K562 (cell line): ENCODE measurements around the gene TSPAN3.

Experiments
- BDP1 ChIP-seq: IDR thresholded peaks from 3 replicates; pipeline ENCODE4 v1.6.1; 2011; ENCODE audit not compliant: insufficient read length, insufficient read depth
- CBX5 ChIP-seq: IDR thresholded peaks from 2 replicates; pipeline ENCODE4 v1.6.1; 2014; ENCODE audit warnings: low read depth, borderline replicate concordance
- CHD2 ChIP-seq: IDR thresholded peaks from 2 replicates; pipeline ENCODE4 v1.6.1; 2011; ENCODE audit warnings: low read depth, low read length
- CTCF ChIP-seq, 3 experiments: IDR thresholded peaks in 2 of 3; conservative IDR thresholded peaks in 1 of 3; 2 replicates each; pipeline ENCODE4 v1.5.1; 2011 to 2012; ENCODE audit warnings: low read length in 3 of 3, mild to moderate bottlenecking in 3 of 3, control low read depth in 2 of 3, improper control_type of control experiment in 1 of 3, inconsistent platforms in 1 of 3, low read depth in 1 of 3, mixed read lengths in 1 of 3, moderate library complexity in 1 of 3; ENCODE audit not compliant: insufficient read depth in 2 of 3
- EGR1 ChIP-seq: fragments of 450-650 bp; conservative IDR thresholded peaks from 2 replicates; pipeline ENCODE4 v1.6.1; 2017; ENCODE audit warnings: mild to moderate bottlenecking
- EP400 ChIP-seq: fragments of 450-650 bp; IDR thresholded peaks from 2 replicates; pipeline ENCODE4 v1.6.1; 2017; ENCODE audit warnings: antibody characterized with exemption, mild to moderate bottlenecking, moderate library complexity
- FIP1L1 ChIP-seq: fragments of 200-400 bp; formaldehyde crosslinking; IDR thresholded peaks from 2 replicates; pipeline ENCODE4 v1.6.1; 2018; ENCODE audit warnings: mild to moderate bottlenecking, low read depth, low read length; ENCODE audit not compliant: poor library complexity, severe bottlenecking
- FOXA1 ChIP-seq: fragments of 450-650 bp; IDR thresholded peaks from 2 replicates; pipeline ENCODE4 v1.6.1; 2016; ENCODE audit warnings: mild to moderate bottlenecking, borderline replicate concordance
- MTA2 ChIP-seq: fragments of 450-650 bp; IDR thresholded peaks from 2 replicates; pipeline ENCODE4 v1.6.1; 2016; ENCODE audit warnings: low read depth
- RAD21 ChIP-seq, 2 experiments: fragments of 250-450 bp in 1 of 2; fragments of 450-650 bp in 1 of 2; sonication (Bioruptor Pico) in 1 of 2; formaldehyde crosslinking in 1 of 2; IDR thresholded peaks in 1 of 2; conservative IDR thresholded peaks in 1 of 2; 2 replicates each; pipeline versions ENCODE4 v1.4.0 to v1.8.0; 2020 to 2022; ENCODE audit warnings: mild to moderate bottlenecking in 2 of 2, moderate library complexity in 1 of 2
- RBM17 ChIP-seq: fragments of 200-400 bp; formaldehyde crosslinking; IDR thresholded peaks from 2 replicates; pipeline ENCODE4 v1.6.1; 2017; ENCODE audit warnings: low read depth, mild to moderate bottlenecking, low read length, borderline replicate concordance
- SIN3A ChIP-seq, 2 experiments: fragments of 150-350 bp in 1 of 2; IDR thresholded peaks; 2 replicates each; pipeline ENCODE4 v1.6.1; 2011 to 2016; ENCODE audit warnings: borderline replicate concordance in 2 of 2, low read depth in 2 of 2, low read length in 2 of 2, mild to moderate bottlenecking in 2 of 2, moderate library complexity in 2 of 2; ENCODE audit not compliant: control insufficient read depth in 1 of 2
- ZBTB17 ChIP-seq: fragments of 450-650 bp; formaldehyde crosslinking; IDR thresholded peaks from 2 replicates; pipeline ENCODE4 v1.4.0; 2020; ENCODE audit warnings: mild to moderate bottlenecking

- TF ChIP-seq CTCF (IDR thresholded peaks at IDR 0.05 in 2 of 3, conservative IDR thresholded peaks at IDR 0.05 in 1 of 3; ENCODE audit: insufficient read depth in 2 of 3, low read depth in 1 of 3, low read length in 3 of 3): no peak
- no peak for TF ChIP-seq FOXA1
- TF ChIP-seq SIN3A (IDR thresholded peaks at IDR 0.05; ENCODE audit: borderline replicate concordance in 2 of 2, control insufficient read depth in 1 of 2, low read depth in 2 of 2, low read length in 2 of 2): no peak
- no peak for TF ChIP-seq RAD21 (CRISPR knock-in tag; conservative IDR thresholded peaks at IDR 0.05 in 1 of 2, IDR thresholded peaks at IDR 0.05 in 1 of 2)
- TF ChIP-seq EP400: no peak
- TF ChIP-seq RBM17: no peak
- no peak for TF ChIP-seq CHD2
- no peak for TF ChIP-seq EGR1
- TF ChIP-seq CBX5: no peak
- no peak for TF ChIP-seq ZBTB17
- no peak for TF ChIP-seq FIP1L1
- TF ChIP-seq MTA2: no peak
- TF ChIP-seq BDP1: no peak
Observed at GRCh38 chr15:77059786-77060361, 11.0 kb downstream of the TSPAN3 start.
